A549 treated with dexamethasone at 1 μM for 4 hours (cell line): ENCODE data around the gene RGL1. TPM values are rescaled to one million over a fixed set of nuclear protein-coding genes. Genes with fewer than 3 reads are reported as not detected.

ENCODE experiments used
- total RNA-seq: library from RNA; stranded (reverse); fragments of 200-300 nt; extraction: Qiagen RNA extraction; gene quantifications from 5 replicates; pipeline ENCODE4 v1.2.3, GENCODE V29; 2022

RGL1 gene
- total RNA-seq = 0.71 to 0.99 TPM (median 0.73 TPM) in 5 replicates

GRCh38 chr1:183804916-183805841, at the start of gene RGL1:
TSS of gene RGL1 (plus strand) at chr1:183805120. CDS start at chr1:183805298, 178 bp downstream.

Other genes with a start within 250 kb of the RGL1 start
- 0.95 to 2.7 TPM (median 1.4 TPM) in 5 replicates for gene NCF2, start 214.7 kb upstream of the RGL1 start, total RNA-seq
- gene ARPC5, start 169.3 kb upstream of the RGL1 start, total RNA-seq = 151 to 184 TPM (median 175 TPM) in 5 replicates
- gene APOBEC4, start 151.8 kb upstream of the RGL1 start, total RNA-seq = not detected in 5 replicates
- gene COLGALT2, start 232.6 kb downstream of the RGL1 start, total RNA-seq = 0.11 to 0.20 TPM (median 0.16 TPM) in 5 replicates
- gene TSEN15, start 246.6 kb downstream of the RGL1 start, total RNA-seq = 28.3 to 31.3 TPM (median 30.1 TPM) in 5 replicates